ENCODE results near the gene LRSAM1.
"Not testable (repeated sequence)": the region's sequence is repeated elsewhere in the genome, so short reads cannot be mapped to it uniquely, and the experiment has no call there.

The LRSAM1 gene

DNA sequence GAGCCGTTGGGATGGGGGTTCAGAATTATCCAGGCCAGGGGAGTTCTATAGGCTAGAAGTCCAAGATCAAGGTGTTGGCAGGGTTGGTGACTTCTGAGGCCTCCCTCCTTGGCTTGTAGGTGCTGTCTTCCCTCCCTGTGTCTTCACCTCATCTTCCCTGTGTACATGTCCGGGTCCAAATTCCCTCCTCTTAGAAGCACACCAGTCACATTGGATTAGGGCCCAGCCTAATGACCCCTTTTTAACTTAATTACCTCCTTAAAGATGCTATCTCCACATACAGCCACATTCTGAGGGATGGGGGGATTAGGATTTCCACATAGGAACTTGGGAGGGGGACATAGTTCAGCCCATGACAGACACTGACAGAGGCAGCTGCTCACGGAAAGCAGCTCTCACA, 12.1 kb downstream of the LRSAM1 start:
- DNase-seq = no peak

DNA sequence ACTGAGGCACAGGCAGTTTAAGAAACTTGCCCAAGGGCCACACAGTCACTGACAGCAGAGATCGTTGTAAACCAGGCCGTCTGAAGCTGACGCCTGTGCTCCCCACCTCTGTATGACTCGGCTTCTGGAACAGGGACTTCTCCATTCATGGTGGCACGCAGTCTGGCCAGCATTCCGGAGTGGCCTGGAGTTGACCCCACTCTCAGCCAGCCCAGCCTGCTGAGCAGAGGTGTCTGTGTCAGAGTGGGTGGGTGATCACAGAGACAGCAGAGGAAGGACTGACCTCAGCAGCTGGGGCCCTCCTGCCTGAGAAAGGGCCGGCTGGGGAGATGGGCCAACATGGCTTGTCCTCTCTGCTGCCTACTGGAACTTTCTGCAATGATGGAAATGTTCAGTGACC, 12.6 kb downstream of the LRSAM1 start:
- no peak for DNase-seq

DNA sequence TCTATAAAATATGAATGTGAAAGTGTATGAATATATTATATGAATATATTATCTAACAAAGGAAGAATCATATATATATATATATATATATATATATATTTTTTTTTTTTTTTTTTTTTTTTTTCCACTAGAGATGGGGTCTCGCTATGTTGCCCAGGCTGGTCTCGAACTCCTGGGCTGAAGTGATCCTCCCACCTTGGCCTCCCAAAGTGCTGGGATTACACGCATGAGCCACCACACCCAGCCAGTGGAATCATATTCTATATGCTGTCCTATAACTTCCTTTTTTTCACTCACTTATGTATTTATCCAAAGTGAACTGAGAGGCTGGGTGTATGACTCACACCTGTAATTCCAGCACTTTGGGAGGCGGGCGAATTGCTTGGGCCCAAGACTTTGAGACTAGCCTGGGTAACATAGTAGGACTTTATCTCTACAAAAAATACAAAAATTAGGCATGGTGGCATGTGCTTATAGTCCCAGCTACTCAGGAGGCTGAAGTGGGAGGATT, 15.2 kb downstream of the LRSAM1 start:
- DNase-seq = not testable (repeated sequence)

DNA sequence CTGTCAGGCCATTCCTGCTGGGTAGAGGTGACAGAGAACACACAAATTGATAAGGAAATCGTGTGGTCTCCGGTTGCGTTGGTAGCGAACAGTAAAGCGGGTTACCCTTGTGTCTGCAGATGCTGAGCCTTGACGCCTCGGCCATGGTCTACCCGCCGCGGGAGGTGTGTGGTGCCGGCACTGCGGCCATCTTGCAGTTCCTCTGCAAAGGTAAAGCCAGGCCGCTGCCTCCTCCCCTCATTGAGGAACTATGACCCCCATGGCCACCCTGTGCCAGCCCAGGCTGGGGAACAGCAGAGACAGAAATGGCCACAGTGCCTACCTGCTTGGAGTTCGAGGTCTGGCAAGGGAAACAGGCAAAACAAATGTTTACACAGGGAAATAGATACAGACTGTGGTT, 16.3 kb downstream of the LRSAM1 start:
- DNase-seq = no peak

DNA sequence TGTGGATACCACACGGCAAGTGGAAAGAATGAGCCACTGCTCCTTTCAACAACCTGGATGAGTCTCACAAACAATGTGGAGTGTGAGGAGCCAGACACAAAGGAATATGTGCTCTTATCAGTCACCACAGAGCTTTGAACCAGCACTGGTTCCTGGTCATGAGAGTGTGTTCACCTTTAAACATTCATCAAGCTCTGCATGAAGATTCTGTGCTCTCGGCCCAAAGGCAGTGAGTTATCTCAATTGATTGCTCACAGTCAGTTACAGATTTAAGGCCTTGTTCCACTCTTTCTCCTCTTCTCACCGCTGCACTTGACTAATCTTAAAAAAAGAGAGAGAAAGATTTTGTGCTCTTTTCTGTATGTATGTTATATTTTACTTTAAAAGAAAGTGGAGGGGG, 19.4 kb downstream of the LRSAM1 start:
- DNase-seq = no peak

DNA sequence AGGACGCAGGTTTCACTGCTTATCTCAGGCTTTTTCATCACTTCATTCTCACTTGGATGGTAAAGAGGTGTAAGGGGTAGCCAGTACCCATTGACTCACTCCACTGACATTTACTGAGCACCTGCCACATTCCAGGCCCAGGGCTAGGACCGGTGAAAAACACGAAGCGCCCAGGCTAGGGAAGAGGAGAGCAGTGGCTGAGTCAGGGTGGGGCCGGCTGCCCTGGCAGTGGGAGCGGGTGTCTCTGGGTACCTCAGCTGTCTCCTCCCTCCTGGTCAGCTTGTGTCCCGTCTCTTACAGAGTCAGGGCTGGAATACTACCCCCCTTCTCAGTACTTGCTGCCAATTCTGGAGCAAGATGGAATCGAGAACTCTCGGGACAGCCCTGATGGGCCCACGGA, 22.2 kb downstream of the LRSAM1 start:
- no peak for DNase-seq

DNA sequence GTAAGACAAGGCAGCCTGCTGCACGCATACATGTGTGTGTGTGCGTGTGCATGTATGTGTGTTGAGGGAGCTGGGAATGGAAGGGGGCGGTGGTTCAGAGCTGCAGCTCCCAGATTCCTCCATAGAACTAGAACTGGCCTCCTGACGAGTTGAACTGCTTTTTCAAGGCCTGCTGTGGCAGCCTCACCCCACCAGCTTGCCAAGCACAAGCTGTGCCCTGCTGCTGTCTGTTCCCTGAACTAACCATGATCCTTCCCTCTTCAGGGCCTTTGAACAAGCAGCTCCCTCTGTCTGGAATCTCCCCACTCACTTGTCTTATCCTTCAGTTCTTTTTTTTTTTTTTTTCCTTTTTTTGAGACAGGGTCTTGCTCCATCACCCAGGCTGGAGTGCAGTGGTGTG, 22.6 kb downstream of the LRSAM1 start:
- no peak for DNase-seq

DNA sequence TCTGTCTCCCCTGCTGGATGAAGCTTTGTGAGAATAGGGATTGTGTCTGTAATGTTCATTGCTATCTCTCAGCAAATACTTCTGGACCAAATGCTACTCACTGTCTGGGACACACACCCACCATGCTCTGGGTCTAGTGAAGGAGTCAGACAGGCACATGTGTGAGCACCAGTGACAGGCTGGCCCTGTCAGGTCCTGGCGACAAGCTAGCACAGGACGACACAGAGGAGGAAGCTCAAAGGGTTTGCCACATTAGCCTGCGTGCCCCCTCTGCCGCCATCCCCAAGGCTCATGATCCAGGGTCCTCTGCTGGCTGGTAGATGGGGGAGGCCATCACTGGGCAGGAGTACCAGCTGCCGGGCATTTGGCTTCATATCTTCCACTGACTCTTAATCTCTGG, 23.3 kb downstream of the LRSAM1 start:
- no peak for DNase-seq

DNA sequence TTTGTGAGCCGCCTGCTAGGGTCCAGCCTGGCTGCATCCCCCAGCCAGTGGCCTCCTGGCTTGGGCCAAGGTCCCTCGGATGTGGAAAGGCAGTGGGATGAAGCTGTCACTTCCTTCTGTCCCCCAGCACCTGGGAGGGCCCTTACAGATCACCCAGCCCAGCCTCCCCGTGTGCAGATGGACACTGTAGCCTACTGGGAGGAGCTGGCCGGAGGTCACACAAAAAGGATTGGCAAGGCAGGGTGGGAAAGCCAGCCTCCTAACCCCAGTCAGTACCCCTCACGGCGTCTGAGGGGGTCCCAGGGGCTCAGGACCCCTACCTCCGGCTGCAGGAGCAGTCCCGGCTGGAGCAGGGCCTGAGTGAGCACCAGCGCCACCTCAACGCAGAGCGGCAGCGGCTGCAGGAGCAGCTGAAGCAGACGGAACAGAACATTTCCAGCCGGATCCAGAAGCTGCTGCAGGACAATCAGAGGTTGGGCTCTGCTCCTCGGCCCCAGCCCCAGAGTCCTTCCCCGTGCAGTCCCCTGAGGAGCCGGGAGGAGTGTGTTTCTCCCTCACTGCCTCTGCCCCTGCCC, 28.3 kb downstream of the LRSAM1 start:
- no peak for DNase-seq

DNA sequence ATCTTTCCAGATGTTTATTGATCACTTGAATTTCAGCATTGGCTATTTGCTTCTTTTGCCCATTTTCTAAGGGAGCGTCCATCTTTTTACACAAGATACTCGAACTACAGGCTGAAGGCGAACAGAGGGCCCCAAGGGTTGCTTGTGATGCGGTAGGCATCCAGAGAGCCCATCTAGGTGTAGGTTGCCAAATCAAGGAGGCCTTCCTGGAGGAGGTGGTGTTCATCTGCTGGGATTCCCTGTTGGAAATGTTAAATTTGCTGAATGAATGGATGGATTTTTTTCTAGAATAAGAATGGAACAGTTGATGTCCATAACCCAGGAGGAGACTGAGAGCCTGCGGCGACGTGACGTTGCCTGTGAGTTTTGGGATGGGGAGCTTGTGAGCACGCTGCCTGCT, 31.4 kb downstream of the LRSAM1 start:
- no peak for DNase-seq

DNA sequence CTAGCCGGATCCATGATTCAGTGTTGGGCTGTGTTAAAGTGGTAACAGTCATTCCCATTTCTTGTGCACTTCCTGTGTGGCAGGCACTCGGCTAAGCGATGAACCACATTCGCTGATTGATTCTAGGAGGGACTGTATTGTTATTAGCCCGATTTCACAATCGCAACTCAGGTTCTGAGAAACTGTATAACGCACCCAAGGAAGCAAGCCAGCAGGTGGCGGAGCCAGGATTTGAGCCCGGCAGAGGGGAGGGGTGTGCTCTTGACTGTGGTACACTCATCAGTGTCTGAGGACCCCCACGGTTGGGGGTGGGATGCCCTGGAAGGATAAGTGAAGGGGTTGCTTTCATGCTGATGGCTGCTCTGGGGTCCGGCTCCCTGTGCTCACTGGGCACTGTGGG, 34.7 kb downstream of the LRSAM1 start:
- DNase-seq = no peak

DNA sequence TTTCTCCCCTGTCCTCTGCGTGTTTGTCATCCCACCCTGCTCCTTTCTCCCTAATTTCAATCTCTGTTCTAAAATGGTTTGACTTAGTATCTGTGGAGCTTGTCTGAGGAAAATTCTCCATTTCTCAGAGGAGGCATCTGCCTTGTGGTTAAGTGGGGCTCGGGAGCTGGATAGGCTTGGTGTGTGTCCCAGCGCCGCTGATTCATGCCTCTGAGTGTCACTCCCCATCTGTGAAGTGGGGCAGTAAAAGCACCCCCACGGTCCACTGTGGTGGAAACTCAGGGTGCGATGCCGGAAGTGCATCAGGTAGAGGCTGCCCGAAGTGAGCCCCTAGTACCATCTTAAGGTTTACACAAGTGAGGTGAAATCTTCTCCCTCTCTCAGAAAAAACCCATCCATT, 37.6 kb downstream of the LRSAM1 start:
- DNase-seq = no peak

DNA sequence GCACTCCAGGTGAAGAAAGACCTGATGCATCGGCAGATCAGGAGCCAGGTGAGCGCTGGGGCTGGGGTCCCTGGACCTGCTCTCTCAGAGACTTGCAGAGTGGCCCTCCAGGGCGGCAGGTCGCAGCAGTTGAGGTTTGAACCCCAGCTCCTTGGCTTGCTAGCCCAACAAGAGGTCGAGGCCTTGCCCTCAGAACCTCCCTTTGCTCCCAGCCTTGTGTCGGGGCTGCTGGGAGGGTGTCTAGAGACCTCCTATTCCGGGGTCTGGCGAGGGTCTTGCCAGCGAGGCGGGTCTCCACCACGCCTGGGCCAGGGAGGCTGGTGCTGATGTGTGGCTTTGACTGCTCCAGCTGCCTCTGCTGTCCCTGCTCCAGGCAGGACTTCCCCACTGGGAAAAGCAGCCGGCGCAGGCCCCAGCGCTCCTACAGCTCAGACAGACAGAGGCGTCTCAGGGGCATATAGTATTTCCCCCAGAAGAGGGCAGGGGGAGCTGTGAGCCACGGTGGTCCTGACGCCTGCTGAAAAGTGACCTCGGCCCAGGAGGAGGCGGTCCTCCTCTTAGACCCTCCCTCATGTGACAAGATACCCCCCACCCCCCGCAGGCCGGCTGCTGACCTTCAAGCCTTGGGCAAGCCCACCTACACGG, 38.3 kb downstream of the LRSAM1 start:
- DNase-seq = no peak

DNA sequence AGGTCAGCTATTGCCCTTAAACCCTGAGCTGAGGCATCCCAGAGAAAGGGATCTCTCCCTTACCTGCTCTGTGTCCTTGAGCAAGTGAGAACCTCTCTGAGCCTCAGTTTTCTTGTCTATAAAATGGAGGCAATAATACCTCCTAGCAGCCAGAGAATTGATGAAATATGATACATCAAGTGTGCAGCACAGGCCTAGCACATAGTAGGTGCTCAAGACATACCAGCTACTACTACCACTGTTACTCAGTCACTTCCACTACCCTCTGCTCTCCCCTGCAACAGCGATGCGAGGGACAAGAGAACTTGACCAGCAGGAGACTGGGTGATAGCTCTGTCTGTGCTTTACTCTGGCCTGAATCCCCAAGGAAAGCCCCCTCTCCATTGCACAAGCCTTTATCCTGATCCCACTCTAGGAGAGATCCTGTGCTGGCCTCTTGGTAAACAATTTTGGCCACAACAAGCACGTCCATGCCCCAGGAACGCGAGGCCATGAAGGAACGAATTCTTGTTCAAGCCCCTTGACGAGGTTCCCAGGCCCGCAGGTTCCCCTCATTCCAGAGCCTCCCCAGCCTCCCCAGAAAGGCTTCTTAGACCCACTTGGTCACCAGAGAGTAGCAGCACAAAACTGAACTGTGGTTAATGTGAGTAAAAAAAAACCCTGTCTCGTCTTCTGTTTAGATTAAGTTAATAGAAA, 39.4 kb downstream of the LRSAM1 start:
- DNase-seq = no peak

DNA sequence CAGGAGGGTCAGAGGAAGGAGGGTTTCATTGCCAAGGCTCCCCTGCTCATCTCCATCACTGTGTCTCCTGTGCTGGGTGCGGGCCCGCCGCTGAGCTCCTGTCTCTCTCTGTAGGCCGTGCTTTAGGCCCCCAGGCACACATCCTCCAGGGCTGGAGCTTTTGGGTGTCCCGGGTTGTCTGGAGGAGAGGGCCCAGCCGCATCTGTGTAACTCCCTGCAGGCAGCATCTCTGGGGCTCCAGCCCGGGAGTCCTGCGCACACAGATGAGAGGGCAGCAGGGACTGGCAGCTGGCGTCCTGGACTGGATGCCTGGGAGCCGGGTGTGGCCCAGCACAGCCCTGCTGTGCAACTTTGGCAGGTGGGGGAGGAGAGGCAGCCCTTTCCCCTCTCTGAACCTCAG, 40.2 kb downstream of the LRSAM1 start:
- no peak for DNase-seq

DNA sequence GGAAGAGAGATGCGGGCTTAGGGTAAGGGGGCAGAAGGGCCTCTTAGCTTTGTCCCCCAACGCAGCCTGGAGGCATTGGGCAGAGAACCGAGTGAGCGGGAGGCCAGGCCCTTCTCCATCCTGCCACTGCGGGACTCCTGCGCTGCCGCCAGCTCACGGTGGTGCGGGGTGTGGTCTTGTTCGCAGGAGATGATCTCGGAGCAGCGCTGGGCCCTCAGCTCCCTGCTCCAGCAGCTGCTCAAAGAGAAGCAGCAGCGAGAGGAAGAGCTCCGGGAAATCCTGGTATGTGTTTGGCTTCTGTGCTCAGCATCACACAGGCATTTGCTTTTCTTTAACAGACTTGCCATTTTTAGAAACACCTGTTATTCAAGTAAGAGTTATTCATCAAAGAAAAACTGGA, 41.3 kb downstream of the LRSAM1 start:
- no peak for DNase-seq

DNA sequence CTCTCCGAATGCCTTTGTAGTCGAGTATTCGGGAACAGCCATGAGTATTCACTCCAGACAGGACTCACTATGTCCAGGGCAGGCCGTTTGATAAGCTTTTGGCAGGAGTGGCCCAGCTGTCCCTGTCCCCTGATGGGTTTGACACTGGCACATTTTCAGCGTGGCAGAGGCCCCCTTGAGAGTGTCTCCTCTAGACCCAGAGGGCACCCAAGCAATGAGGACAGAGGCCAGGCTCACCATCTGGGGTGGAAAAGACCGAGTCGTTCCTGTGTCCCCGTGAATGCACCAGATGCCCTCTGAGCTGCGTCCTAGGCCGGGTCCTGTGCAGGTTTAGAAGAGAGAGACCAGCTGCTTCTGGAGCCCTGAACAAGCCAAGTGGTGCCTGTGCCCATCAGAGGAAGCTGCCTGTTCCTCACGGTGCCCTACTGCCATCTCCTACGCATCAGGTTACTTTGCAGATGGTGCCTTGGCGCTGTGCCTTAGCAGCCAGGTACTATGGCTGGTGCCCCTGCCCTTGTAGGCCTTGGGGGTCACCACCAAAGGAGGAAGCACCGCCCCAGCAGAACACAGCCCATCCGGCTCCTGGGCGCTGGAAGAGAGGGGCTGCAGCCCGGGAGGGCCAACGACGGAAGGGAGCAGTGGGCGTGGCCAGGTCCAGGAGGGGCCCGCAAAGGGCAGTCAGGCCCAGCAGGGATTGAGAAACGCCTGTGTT, 42.4 kb downstream of the LRSAM1 start:
- DNase-seq = no peak

DNA sequence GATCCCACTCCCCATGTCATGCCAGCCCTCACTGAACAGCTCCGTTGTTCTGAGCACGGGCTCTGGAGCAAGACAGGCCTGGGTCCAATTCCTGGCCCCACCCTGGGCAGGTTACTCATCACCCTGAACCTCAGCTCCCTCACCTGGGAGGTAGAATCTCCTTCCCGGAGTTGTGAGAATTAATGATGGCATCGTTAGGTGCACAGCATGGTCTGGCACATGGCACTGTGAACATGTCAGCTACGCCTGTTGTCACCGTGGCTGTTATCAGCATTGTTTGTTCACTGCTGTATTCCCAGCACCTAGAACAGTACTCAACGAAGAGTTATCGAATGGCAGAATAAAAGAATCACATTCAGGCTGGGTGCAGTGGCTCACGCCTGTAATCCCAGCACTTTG, 43.0 kb downstream of the LRSAM1 start:
- no peak for DNase-seq

DNA sequence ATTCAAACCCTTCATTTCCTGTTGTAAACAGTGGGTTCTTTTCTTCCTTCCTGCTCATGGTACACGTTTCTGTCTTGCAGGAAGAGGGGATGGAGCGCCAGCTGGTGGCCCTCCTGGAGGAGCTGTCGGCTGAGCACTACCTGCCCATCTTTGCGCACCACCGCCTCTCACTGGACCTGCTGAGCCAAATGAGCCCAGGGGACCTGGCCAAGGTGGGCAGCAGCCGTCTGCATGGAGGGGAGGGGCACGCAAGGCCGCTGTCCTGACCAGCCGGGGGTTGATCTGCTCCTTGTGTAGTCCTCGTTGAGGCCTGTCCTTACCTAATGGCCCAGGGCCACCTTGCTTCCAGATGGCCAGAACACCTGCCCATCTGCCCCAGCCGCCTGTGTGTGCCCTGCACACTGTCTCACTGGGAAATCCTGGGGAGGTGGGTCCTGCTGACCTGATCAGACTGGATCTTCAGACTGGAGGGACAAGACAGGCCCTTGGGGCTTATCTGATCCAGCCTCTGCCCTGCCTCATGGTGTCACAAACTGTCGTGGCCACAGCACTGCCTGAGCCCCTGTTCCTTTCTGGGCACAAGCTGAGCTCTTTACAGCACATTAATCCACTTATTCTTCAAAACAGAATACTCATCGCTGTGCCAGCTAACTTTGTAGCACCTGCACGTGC, 44.7 kb downstream of the LRSAM1 start:
- DNase-seq = no peak

DNA sequence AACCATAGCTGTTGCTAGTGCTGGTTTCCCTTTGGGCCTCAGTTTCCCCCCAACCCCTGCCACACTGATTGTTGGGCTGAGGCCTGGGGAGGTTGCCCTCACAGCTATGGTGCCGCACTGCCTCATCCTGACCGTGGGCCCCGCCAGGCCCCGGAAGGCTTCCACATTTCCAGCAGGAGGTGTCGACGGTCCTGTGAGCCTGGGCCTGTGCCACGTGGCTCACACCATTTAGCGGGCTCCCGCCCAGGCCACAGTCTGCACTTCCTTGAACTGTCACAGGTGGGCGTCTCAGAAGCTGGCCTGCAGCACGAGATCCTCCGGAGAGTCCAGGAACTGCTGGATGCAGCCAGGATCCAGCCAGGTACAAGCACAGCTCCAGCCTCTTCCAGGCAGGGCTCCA, 45.7 kb downstream of the LRSAM1 start:
- DNase-seq = no peak

DNA sequence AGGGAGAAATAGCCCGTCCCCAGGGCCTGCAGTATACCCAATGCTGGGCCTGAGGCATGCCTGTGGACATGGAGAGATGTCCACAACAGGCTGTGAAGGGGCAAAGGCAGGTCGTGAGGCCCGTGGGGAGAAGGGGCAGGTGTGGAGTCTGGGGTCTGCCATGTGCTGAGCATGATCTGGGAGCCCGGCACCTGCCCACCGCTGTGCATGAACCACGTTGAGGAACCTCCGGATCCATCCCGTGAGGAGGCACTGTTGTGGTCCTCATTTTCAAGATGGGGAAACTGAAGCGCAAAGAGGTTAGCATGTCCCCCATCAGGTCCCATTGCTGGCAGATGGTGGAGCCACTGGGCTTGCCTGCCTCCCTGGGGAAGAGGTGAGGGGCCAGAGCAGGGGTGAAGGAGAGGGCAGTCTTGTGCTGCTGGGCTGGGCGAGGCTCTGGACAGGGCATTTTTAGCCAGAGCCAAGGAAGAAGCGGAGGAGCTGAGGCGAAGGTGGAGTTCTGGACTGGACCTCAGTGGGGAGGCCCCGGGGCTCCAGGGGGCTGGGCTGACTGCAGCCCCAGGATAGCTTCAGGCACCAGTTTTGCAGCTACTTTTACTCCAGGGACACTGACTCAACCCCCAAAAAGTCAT, 46.5 kb downstream of the LRSAM1 start:
- DNase-seq = no peak

DNA sequence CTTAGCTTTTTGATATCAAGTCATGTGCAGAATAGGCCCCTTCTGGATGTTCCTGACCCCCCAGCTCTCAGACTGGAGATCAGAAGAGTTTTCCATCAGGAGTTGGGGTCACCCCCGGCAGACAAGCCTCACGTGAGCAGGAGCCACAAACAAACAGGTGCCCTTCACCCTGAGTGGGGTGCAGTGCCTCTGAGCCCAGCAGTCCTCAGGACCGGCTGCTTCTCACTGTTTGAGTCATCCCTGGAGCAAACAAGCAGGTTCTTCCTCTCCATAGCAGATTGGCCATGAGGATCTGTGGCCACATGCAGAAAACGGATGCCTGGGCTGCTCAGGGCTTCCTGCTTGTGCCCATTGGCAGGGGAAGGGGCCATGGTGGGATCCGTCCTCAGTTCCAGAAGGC, 47.0 kb downstream of the LRSAM1 start:
- no peak for DNase-seq

DNA sequence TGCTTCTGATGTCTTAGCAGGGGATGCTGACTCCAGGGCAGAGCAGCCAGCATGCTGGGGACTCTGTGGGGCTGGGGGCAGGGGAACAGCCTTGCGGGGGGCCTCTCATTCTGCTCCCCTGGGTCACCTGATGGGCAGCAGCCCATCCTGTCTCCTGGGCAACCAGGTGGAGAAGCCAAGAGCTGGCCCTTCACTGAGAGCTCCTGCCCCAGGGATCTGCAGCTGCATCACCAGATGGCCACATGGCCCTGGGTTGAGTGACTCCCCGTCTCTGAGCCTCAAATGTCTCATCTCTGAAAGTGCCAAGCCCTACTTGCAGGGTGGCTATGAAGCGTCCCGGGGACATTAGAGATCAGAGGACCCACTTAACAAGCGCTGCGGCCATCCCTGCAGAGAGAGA, 49.1 kb downstream of the LRSAM1 start:
- DNase-seq = peak; percentile 5

All from DMS79 (cell line).